ENCODE measurements around the gene LHX2.

LHX2 gene

DNA sequence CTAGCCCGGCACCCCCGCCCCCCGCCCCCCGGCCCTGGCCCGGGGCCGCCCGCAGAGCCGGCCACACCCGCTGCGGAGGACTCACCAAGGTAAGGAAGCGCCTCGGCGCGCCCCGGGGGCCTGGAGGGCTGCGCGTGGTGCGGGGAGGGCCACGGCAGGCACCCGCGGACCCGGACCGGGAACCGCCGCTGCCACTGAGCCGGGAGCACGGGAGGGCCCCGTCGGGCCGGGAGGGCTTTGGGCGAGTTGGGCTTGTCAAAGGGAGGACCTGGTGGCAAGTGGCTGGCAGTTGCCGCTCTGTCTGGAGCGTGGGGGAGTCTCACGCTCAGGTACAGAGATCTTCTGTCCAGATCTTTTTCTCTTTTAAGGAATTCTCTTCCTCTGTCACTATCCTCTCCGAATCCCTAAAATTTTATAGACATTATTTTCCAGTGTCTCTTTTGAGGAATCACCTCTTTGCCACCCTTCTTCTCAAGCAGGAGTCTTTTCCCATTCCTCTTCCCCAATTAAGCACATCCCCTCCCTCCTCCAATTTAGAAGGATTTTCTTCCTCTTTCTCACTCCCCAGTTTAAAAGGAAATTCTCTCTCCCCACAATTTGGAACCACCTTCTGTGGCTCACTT is 11.3 kb upstream of the LHX2 start:
- no peak for DNase-seq

DNA sequence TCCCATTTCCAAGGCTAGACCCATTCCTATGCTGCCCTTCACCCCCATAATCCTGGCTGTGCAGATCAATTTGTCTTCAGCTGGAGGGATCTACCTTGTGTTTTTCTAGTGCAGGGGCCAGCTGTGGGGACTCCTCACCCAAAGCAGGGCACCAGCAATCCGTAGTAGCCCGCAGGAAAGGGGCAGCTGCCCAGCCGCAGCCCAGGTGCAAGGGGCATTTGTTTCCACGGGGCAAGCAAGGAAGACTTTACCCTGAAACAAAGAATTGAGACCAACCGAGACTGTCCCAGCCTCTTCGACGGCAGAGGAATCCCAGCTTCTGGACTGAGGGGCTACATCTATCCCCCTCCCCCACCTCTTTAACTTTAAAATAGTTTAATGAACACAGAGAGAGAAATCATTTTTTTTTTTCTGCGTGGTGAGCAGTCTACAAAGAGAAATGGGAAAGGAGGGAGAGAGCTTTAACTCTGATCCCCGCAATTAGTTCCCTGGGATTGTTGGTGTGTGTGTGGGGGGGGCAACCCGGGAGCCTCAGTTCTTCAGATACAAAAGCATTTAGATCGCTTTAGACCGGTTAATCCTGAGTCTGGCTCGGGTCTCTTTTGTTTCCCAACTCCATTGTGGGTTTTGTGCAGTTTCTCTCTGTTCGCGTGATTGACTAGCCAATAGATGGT is 10.6 kb upstream of the LHX2 start:
- DNase-seq = no peak

DNA sequence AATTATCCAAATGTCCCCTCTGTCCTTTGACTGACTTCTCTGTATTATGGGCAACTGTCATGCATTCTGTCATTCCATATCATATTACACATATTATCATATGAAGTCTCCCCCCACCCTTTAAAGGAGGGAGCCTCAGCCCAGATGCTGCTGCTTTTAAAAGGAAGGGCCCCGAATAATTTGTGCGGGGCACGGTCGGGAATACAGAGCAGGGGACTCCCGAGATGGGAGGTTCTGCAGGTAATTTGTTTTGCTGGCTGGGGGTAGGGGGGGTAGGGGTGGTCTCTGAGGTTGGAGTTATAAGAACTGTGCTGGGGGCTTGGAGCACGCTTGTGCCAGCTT is 10.1 kb upstream of the LHX2 start:
- no peak for DNase-seq

DNA sequence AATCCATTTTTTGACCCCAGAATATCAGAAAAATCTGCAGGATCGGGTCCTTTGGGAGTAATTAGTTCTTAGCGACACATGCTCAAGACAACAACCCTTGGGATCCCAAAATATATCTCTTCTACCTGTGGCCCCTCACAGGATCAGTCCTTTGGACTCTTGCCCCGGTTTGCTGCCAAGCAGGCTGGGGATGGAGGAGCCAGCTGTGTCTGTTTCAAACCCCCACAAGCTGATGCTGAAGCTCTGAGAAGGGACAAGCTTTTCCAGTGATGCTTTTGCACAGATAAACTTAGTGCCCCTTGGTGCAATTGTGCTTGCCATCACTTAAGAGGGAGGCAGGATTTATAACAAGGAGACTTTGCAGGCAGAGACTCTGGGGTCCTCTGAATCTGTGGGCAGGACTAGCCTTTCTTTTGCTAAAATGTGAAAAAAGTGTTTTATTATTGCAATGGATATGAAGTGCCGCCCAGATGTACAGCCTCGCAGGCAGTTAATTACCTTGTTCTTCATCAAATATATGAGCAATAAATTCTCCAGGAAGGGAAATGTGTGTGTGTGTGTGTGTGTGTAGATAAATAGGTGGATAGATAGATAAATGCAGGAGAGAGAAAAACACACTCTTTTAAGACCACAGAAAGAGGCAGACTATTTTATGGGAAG is 9.6 kb upstream of the LHX2 start:
- no peak for DNase-seq

DNA sequence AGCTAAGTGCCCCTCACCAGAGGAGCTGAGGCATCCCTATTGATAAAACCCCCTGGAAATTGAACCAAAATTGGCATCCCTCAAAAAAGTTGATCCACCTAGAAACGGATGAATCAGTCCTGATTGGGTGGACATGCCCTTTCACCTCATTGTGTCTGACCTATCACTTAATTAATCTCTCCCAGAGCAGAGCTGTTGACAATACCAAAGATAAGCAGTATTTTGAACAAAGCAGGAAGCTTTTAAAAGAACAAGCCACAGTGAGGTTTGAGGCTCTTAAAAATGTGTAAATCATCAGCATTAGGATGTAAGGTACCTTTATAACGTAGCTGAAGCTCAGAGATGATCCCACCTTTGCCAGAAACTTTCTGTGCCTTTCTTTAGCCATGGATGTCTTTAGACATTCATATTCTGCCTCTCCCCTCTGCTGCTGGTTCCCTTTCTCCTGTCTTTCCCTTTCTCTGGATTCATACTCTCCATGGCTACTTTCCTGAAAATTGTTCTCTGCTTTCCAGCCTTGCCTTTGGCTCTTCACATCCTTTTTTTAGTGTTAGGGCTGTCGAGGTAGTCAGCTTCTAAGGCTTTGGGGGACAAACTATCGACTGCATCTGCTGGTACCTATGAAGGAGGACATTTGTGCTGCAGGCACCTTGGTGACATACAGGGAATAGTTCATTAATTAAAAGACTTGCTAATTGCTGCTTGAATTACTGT is 7.8 kb upstream of the LHX2 start:
- DNase-seq = no peak

DNA sequence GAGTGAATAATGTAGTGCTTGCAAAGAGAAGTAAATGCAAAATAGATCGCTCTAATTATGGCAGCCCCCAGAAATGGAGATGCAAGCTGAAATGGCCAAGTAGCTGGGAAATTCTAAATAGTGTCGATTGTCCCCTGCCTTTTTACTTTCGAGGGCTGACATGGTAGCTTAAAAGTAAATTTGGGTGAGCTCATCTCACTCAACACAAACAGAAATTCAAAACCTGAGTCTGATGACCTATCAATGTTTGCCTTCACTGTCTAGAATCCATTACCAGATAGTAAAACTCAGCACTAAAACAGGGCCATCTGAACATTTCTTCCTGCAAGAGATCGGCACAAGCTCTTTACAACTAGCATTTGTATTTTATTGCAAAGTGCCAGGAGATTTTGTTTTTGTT is 7.0 kb upstream of the LHX2 start:
- no peak for DNase-seq

DNA sequence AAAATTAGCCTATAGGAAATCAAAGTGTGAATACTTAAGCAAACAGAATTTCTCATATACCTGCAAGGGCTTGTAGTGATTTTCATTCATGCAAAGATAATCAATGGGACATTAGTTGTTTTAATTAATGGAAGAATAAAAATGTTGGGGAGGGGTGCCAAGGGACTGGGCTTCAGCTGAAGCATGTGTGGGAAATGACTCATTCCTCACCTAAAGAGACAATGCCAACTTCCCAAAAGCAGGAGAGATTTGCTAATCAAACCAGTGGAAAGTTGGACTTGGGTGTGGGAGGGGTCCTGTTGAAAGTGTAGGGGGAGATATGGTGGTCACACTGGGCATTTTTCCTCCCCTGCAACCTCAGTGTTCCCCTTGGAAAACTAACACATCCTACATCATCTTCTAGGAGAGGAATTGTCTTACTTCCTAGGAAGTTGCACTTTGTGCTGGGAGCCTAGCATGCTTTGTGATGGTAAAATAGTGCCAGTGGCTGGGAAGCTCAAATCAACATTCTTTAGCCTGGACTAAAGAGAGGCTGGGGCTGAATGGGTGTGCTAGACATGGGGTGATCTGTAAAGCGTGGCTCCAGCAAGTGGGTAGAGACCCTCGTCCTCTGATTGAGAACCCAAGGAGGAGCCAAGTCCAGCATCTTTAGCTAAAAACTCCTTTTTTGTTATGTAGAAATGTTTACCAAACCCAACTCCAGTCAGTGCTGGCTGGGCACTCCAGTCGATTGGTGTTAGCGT is 6.4 kb upstream of the LHX2 start:
- DNase-seq = no peak

DNA sequence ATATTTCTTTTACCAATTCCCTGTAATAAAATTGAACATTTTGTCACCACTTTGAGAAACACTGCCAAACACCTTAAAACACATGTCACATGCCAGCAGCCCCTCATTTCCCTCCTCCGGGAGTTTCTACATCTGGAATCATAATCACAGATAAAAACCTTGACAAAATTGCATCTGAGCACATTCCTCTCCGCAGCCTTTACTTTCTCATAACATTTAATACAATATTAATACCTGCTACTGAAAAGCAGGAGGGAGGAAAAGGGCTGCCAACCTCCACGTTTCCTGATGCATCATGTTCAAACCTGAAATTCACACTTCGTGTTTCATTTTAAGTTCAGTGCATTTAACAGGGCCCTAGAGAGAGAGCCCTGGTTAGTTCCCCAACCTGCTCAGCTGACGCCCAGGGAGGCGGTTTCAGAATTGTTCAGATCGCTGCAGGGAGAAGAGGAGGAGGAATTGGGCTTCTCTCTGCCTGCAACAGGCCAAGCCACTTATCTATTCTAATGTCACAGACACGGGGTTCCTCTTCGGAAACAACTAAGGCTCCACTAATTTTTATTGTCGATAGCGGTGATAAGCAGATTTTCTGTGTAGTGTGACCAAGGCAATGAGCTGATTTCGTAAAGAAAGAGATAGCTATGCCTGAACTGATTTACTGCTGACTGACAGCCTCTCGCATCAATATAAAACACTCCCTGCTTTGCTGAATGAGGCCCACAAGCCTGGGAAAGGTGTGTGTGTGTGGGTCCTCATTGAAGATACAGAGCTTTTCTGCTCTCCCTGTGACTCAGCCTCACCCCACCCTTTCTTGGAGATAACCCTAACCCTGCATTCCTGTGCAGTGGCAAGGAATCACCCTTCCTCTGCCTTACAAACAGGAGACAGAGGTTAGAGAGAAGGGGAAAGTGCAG is 4.9 kb upstream of the LHX2 start:
- DNase-seq = no peak

DNA sequence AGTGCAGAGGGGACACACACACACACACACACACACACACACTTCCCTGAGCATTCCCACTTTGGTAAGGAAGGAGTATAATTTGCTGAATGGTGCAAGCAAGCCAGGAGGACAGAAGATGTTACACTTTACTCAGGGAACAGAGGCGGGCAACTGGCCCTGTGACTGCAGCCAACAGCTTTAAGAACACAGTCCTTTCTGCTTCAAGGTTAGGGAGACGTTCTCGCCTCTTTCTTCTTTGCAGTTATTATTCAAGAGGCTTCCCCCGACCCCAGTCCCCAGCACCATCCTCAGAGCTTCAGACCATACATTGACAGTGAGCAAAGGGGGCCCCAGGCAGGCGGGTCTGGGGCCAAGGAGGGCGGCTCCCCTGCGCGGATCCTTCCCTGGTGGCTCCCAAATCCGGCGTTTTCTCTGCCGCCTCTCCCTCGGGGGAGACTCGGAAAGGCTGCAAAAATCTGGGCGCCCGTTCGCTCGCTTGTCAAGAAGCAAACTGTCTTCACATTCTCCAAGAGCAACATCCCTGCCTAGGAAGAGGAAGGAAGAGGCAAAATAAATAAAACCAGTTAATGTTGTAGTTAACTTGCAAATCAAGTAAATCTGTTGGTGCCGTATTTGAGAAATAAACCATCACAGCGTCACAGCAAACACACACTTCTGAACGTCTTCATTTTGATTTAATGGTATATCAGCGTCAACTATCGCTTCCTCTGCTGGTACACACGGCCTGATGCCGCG is 3.8 kb upstream of the LHX2 start:
- no peak for DNase-seq

DNA sequence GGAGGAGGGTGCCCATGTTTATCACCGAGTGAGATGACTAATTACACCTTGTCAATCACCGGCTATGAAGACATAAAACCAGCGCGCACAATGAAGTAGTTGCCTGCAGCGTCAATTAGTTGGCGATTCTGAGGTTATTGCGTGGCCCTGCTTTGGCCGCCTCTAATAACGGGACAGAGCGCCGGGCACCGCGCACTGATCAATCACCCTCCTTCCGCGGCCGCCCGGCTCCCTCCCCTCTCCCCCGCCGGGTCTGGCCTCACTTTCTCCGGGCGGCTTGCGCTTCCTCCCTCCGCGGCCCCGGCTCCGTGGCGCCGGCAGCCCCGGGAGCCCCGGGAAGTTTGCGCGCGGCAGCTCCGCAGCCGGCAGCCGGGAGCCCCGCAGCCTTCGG is 3.3 kb upstream of the LHX2 start:
- DNase-seq = no peak

DNA sequence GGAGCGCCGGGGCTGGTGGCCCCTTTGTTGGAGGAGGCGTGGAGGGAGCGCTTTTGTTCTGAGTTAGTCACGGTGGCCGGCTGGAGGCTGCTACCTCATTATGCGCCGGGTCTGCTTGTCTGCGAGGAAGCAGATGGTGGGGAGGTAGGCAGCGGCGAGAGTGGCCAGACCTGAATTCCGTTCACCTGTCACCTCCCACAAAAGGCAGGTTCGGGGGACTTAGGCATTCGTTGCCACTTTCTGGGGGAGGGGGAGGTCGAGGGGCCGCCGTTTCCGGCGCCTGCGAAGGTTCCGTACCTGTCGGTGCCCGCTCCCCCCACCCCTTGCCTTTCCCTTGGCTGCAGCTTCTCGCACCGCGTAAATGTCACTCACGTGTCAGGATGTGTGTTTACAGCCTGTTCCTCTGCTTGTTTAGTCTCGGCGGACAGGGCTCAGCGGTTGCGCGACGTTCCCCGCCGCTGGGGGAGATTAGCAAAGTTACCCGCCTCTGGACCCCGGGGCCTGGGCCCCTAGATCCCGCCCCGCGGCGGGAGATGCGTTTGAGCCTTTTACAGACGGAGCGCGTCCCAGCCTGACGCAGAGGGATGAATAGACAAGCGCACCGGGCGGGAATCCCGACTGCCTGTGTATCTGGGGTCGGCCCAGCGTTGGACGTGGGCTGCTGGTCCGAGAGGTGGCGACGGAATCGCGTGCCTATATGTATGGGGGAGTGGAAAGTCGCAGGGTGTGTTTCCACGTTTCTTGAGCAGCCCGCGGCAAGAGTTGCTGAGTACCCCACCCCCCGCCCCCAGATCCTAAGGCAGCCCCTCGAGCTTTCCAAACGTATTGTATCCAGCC is 2.7 kb upstream of the LHX2 start:
- DNase-seq = no peak

DNA sequence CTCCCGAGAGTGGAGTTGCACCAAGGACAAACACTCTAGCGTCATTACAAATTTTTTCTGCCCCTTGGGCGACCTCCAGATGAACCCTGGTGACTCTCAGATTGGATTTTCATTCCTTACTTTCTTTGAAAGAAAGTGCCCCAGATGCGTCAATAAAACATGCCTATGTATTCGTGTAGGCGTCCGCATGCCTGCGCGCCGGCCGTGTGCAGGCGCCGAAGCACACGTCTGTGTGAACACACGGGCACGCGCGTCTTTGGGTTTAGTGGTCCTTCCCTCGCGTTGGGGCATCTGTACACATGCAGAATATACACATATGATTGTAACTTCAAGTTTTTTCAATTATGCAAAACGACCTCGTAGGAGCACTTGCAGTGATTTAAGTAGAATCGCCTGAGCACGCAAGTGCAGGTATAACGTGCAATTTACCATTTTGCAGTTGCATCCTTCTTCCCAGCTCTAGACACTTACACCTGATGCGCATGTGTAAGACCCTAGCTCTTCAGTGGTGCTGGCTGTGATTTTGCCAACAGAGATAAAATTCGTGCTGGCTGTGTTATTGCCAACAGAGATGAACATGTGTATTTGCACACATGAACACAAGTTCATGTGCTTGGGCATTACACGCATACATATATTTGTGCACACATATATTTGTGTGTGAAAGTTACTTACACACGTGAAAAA is 1.9 kb upstream of the LHX2 start:
- DNase-seq = no peak

DNA sequence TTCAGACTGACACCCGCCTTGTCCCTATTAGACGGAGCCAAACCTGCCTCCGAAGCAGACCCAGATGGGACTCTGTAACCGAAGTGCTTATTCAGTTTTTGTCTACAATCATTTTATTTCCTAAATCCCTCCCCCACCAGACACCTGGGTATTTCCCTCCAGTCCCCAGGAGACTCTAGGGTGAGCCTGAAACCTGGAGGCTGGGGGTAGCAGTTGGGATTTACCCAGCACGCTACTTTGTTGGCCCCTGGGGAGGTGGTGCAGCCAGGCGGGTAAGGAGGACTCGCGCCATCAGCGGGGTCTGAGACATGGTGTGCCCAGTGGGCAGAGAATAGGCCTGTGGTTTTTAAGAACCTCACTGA is 1.3 kb upstream of the LHX2 start:
- no peak for DNase-seq

DNA sequence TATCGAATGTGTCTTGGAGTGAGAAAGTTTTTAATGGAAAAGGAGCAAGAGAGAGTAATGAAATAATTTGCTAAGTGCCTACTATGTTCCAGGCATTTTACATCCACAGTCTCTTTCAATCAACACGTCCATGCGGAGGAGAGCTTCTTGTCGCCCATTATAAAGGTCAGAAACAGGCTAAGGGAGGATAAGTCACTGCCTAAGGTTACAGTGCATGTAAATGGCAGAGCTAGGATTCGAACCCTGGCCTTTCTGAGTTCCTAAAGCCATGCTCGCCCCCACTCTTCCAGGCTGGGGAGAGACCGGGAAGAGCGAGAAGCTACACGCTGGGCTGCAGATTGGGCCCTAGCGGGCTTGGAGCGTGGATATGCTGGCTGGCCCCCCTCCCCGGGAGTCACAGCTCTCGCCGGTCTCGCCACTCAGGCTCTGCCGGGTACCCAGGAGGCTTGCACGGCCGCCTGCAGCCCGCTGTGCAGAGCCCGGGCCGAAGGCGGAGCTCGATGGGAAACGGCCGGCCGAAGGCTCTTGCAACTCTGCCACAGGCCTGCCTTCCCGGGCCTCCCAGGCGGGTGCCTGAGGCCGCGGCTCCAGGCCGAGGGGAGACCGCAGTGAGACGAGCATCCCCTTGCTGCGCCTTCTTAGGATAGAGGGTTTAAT is 775 bp upstream of the LHX2 start:
- peak in 1 of 2 experiments; percentile 51 for DNase-seq

DNA sequence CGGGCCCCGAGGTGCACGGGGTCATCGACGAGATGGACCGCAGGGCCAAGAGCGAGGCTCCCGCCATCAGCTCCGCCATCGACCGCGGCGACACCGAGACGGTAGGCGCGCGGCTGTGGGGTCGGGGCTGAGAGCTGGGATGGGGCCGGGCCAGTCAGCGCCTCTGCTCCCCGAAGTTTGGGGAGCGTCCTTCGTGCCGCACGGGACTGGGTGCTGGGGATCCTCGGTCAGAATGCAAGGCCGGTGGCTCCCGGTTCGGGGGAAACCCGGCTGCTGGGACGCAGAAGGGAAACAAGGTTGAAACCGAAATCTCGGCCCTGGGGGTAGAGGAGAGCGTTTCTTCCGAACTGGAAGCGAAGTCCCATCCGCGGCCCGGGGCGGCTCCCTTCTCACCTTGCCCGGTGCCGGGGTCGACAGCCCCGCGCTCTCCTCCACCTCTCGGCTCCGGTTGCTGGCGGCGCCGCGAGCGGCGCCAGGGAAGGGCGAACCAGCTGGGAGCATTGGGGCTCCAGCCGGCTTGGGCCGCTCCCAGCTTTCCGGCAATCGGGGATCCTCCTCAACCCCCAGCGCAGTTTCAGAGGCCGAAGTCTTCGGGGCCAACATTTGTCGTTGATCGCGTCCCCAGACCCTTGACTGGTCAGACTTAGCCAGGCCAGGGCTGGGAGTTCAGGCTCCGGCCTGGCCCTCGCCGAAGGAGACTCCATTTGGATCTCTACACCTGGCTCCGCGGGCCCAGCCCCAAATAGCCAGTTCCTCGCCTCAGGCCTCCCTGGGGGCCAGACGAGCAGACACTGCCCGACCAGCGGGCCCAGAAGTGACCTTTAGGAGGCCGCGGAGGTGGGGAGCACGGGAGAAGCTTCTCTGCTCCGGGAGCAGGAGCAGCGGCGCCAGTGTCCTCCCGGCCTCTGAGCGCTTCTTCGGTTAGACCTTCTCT is 1.1 kb downstream of the LHX2 start:
- DNase-seq = no peak

DNA sequence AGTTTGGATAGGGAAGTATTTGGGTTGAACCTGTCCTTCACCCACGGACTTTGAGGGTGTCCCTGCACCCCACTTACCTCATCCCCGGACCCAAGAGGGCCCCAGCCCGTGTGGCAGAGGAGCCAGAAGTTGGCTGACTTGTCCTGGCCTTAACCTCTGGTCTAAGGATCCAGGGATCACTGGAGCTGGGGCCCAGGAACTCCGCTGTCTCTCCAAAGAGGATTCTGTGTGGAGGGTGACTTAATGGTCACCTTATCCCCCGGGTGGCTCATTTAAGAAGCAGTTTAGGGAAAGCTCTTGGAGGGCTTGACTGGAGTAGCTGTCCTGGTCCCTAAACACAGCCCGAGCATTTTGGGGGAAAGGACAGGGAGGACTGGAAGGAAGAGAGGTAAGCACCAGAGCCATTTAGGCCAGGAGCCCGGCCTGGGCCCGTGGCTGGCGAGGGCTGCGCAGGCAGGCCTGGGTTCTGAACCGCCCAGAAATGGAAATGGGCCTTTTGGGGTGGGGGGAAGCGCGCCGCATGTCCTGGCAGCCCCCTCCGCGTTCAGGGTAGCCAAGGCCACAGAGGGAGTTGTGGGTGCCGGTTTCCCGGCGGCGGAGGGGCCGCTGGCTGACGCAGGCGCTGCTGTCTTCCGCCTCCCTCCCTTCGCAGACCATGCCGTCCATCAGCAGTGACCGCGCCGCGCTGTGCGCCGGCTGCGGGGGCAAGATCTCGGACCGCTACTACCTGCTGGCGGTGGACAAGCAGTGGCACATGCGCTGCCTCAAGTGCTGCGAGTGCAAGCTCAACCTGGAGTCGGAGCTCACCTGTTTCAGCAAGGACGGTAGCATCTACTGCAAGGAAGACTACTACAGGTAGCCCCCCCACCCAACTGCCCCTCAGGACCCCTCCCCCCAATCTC is 2.0 kb downstream of the LHX2 start:
- DNase-seq = no peak

All from NCI-H446 (cell line).